Measurements from ENCODE around the gene SULF2.
"Not testable (repeated sequence)": the region's sequence is repeated elsewhere in the genome, so short reads cannot be mapped to it uniquely, and the experiment has no call there.

The SULF2 gene

GRCh38 chr20:47785311-47785853 lies at the start of gene SULF2:
Gene SULF2 (minus strand): TSS chr20:47785481. CDS start chr20:47757363, 28,118 bp downstream.
- DNase-seq (ENCODE audit: low read depth in 1 of 2, low spot score in 1 of 2), result no peak

- DNase-seq (ENCODE audit: low read depth in 1 of 2, low spot score in 1 of 2), result not testable (repeated sequence)
Observed at GRCh38 chr20:47831675-47832074, 46.4 kb upstream of the SULF2 start.

GRCh38 chr20:47826716-47827115 lies 41.4 kb upstream of the SULF2 start:
- DNase-seq (ENCODE audit: low read depth in 1 of 2, low spot score in 1 of 2), result not testable (repeated sequence)

- DNase-seq (ENCODE audit: low read depth in 1 of 2, low spot score in 1 of 2), result not testable (repeated sequence)
Observed at GRCh38 chr20:47826006-47826405, 40.7 kb upstream of the SULF2 start.

GRCh38 chr20:47825011-47825762 lies 39.9 kb upstream of the SULF2 start:
- no peak for DNase-seq (ENCODE audit: low read depth in 1 of 2, low spot score in 1 of 2)

- DNase-seq (ENCODE audit: low read depth in 1 of 2, low spot score in 1 of 2), result not testable (repeated sequence)
Observed at GRCh38 chr20:47823941-47824340, 38.7 kb upstream of the SULF2 start.

- no peak for DNase-seq (ENCODE audit: low read depth in 1 of 2, low spot score in 1 of 2)
Observed at GRCh38 chr20:47821481-47822100, 36.3 kb upstream of the SULF2 start.

- no peak for DNase-seq (ENCODE audit: low read depth in 1 of 2, low spot score in 1 of 2)
Observed at GRCh38 chr20:47818996-47819609, 33.8 kb upstream of the SULF2 start.

GRCh38 chr20:47818466-47818865 lies 33.2 kb upstream of the SULF2 start:
- no peak for DNase-seq (ENCODE audit: low read depth in 1 of 2, low spot score in 1 of 2)

GRCh38 chr20:47818016-47818415 lies 32.7 kb upstream of the SULF2 start:
- no peak for DNase-seq (ENCODE audit: low read depth in 1 of 2, low spot score in 1 of 2)

- no peak for DNase-seq (ENCODE audit: low read depth in 1 of 2, low spot score in 1 of 2)
Observed at GRCh38 chr20:47817573-47817972, 32.3 kb upstream of the SULF2 start.

- no peak for DNase-seq (ENCODE audit: low read depth in 1 of 2, low spot score in 1 of 2)
Observed at GRCh38 chr20:47816487-47817451, 31.5 kb upstream of the SULF2 start.

GRCh38 chr20:47815866-47816265 lies 30.6 kb upstream of the SULF2 start:
- no peak for DNase-seq (ENCODE audit: low read depth in 1 of 2, low spot score in 1 of 2)

- DNase-seq (ENCODE audit: low read depth in 1 of 2, low spot score in 1 of 2), result no peak
Observed at GRCh38 chr20:47815416-47815806, 30.1 kb upstream of the SULF2 start.

GRCh38 chr20:47814632-47815415 lies 29.5 kb upstream of the SULF2 start:
- DNase-seq (ENCODE audit: low read depth in 1 of 2, low spot score in 1 of 2), result no peak

GRCh38 chr20:47810721-47811347 lies 25.6 kb upstream of the SULF2 start:
- DNase-seq (ENCODE audit: low read depth in 1 of 2, low spot score in 1 of 2), result no peak

- DNase-seq (ENCODE audit: low read depth in 1 of 2, low spot score in 1 of 2), result no peak
Observed at GRCh38 chr20:47810116-47810677, 24.9 kb upstream of the SULF2 start.

- no peak for DNase-seq (ENCODE audit: low read depth in 1 of 2, low spot score in 1 of 2)
Observed at GRCh38 chr20:47809161-47809960, 24.1 kb upstream of the SULF2 start.

Data from activated CD4-positive, alpha-beta T cell treated with anti-CD3 and anti-CD28 coated beads, Interleukin-2, amount 50 U/mL, for 24 hours (primary cell).